HG03039 (cell line): Measurements from ENCODE around the gene PRKCG.
A peak's percentile ranks its signal among the peaks of the same experiment; 100 is the strongest.
"Not testable (repeated sequence)": the region's sequence is repeated elsewhere in the genome, so short reads cannot be mapped to it uniquely, and the experiment has no call there.

ENCODE experiments used
- ATAC-seq: cut with Tn5 transposase; IDR thresholded peaks from one replicate; pipeline ENCODE4 v1.9.1; 2021; ENCODE audit warnings: mild to moderate bottlenecking, moderate library complexity; ENCODE audit not compliant: unreplicated experiment

Gene PRKCG

DNA sequence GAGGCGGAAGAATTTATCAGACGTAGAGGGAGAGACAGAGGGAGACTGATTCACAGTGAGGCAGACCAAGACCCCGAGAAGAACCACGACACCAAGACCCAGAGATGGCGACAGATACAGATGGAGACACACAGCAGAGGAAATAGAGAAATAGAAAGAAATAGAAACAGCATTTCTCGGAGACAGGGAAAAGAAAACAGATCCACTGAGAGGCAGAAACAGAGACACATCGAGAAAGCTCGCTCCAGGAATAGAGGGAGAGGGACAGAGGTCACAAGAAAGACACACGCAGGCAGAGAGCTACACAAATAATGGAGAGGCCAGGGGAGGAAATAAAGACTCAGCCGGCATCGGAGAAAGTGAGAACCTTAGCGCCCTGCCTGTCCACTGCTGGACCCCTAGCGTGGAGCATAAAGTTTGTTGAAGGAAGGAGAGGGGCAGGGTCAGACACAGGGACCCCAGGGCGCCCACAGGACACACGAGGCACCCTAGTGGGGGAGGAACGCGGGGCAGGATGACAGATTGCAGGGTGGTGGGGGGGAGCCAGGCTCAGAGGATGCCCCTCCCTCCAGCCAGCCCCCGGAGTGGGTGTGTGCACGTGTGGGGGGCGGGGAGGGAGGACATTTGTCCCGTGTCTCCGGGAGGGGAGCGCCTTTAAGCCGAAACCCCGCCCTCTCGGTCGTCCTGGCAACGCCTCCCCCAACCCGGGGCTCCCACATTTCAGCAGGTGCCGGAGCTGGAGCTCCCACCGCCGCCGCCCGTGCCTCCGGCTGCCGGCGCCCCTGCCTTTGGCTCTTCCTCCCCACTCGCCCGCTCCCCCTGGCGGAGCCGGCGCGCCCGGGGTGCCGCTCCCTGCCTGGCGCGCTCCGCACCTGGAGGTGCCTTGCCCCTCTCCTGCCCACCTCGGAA, at the start of gene PRKCG:
TSS of gene PRKCG (plus strand) at position 716 of the 909 bp plus-strand sequence. CDS start 298 bp downstream, outside the sequence.
- ATAC-seq, result no peak

DNA sequence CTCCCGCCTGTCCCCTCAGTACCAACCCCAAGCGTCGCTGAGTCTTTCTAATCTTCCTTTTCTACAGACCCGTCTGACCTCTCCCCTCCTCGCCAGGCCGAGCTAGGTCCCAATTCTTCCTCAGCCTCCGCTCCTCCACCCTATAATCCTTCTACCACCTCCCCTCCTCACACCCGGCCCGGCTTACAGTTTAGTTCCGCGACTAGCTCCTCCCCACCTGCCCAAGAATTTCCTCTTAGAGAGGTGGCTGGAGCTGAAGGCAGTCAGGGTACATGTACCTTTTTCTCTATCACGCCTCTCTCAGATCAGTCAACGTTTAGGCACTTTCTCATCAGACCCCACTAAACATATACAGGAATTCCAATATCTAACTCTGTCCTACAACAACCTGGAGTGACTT, 49.1 kb upstream of the PRKCG start:
- not testable (repeated sequence) for ATAC-seq

DNA sequence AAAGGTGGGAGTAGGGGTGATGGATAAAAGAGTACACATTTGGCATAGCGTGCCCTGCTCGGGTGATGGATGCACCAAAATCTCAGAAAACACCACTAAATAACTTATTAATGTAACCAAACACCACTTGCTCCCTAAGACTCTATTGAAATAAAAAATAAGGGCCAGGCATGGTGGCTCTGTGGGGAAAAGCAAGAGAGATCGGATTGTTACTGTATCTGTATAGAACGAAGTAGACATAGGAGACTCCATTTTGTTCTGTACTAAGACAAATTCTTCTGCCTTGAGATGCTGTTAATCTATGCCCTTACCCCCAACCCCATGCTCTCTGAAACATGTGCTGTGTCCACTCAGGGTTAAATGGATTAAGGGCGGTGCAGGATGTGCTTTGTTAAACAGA, 43.6 kb upstream of the PRKCG start:
- ATAC-seq, result not testable (repeated sequence)

- ATAC-seq, result not testable (repeated sequence)
Observed at GRCh38 chr19:53840241-53840640, 41.8 kb upstream of the PRKCG start.

DNA sequence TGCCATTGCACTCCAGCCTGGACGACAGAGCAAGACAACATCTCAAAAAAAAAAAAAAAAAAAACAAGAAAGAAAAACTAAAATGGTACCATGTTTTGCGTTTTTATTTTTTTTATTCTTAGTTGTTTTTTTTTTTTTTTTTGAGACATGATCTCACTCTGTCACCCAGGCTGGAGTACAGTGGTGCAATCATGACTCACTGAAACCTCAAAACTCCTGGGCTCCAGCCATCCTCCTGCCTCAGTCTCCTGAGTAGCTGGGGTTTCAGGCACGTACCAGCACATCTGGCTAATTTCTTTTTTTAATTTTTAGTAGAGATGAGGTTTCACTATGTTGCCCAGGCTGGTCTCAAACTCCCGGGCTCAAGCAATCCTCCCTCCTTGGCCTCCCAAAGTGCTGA, 41.1 kb upstream of the PRKCG start:
- not testable (repeated sequence) for ATAC-seq

DNA sequence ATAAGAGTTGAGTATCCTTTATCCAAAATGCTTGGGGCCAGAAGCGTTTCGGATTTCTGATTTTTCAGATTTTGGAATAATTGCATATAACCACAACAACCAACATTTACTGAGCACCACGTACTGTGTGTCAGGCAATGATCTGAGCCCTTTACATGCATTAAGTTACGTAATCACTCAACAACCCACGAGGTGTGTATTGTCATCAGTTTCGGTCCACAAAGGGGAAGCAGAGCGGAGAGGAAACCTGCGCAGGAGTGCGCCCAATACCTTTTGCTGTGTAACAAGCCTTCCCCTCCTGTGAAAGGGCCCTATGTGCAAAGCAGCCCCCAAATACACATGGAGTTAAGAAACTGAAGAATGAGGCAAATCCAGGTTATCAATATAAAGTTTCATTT, 37.1 kb upstream of the PRKCG start:
- no peak for ATAC-seq

- no peak for ATAC-seq
Observed at GRCh38 chr19:53847555-53847954, 34.4 kb upstream of the PRKCG start.

GRCh38 chr19:53849237-53849676, 32.7 kb upstream of the PRKCG start:
- ATAC-seq, result no peak

- no peak for ATAC-seq
Observed at GRCh38 chr19:53853707-53854106, 28.3 kb upstream of the PRKCG start.

DNA sequence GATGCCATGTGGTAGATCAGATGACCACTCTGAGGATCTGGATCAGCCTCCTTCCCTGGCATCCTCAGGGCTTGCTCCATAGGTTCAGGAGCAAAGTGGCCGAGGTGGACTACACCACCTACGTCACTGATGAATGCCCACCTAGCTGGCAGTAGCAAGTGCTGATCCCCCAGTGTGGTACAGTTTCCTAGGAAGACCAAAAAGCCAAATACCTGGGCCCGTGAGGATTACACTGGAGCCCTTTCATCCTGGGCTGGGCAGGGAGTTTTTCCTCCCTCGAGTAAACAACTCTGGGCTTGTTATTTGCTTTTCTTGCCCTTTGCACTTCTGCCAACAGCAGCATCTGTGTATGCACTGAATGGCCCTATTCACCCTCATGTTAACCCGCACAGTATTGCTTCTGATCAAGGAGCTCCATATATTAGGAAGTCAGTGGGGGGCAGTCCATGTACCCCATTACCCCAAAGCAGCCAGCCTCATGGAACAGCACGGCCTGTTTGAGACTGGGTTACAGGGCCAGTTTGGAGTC, 17.6 kb upstream of the PRKCG start:
- no peak for ATAC-seq

- ATAC-seq, result no peak
Observed at GRCh38 chr19:53865523-53865917, 16.5 kb upstream of the PRKCG start.

- ATAC-seq, result no peak
Observed at GRCh38 chr19:53865918-53866864, 15.8 kb upstream of the PRKCG start.

- ATAC-seq, result no peak
Observed at GRCh38 chr19:53866865-53867224, 15.2 kb upstream of the PRKCG start.

- ATAC-seq, result peak; percentile 60
Observed at GRCh38 chr19:53867225-53868090, 14.5 kb upstream of the PRKCG start, which contains the start of gene MYADM. Gene MYADM (plus strand): TSS chr19:53867883. CDS start chr19:53873530, 5,647 bp downstream.

DNA sequence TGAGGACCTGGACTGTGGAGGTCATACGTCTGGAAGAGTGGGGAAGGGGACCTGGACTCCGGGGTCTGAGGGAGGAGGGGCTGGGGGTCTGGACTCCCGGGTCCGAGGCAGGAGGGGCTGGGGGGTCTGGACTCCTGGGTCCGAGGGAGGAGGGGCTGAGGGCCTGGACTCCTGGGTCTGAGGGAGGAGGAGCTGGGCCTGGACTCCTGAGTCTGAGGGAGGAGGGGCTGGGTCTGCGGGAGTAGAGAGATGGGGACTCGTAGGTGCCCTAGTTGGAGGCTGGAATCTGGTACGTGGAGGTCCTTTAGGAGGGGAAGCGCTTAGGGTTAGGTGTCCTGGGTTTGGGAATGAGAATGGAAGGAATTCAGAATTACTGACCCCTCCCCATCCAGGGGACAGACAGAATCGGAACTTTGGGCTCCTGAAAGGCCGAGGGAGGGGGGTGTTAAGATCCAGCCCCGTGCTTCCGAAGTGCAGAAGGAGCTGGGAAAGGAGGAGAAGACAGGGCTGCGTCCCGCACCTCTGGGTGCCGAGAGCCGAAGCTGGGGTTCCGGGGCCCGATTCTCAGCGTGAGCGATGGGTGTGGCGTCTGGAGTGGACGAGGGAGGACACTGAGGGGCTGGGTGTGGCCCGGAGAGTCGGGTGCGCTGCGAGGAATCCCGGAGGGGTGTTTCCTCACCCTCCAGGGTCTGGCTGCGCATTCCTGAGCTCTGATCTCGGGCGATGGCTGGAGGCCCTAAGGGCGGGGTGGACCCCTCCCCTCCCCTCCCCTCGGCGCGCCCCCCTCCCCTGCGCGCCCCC, 13.7 kb upstream of the PRKCG start:
- no peak for ATAC-seq

- ATAC-seq, result no peak
Observed at GRCh38 chr19:53868892-53869804, 12.8 kb upstream of the PRKCG start.

GRCh38 chr19:53869805-53870484, 12.1 kb upstream of the PRKCG start:
- not testable (repeated sequence) for ATAC-seq

DNA sequence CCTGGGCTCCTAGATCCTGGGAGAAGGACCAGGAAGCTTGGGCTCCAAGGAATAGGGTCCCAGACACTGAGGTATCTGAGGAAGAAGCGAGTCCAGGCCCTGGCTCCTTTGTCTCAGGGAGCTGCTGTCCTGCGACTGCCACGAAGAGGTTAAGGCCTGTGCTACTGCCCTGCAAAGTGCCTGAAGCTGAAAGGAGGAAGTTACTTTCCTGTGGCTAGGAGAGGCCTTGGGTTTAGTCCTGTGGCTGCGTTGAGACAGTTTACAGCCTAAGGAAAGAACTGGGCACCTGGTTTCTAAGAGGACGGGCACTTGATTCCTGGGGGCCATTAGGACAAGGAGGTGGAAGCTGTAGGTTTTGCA, 11.5 kb upstream of the PRKCG start:
- ATAC-seq, result no peak
